Neutrophil (primary cell): Measurements from ENCODE around the gene ZPR1.
"Not testable (repeated sequence)": the region's sequence is repeated elsewhere in the genome, so short reads cannot be mapped to it uniquely, and the experiment has no call there.

Source experiments
- H3K27ac ChIP-seq: fragments of 200-600 bp; sonication (generic); 2 replicates; pipeline ENCODE4 v1.5.1; 2016; ENCODE audit warnings: mild to moderate bottlenecking, moderate library complexity
- H3K27me3 ChIP-seq: fragments of 200-600 bp; sonication (generic); 2 replicates; pipeline ENCODE4 v1.6.0; 2016; ENCODE audit warnings: mild to moderate bottlenecking
- H3K36me3 ChIP-seq: fragments of 200-600 bp; sonication (generic); 2 replicates; pipeline ENCODE4 v1.5.1; 2017
- H3K4me1 ChIP-seq, 2 experiments: fragments of 200-600 bp in 1 of 2; sonication (generic) in 1 of 2; 1 replicate in 1 of 2; 2 replicates in 1 of 2; pipeline versions ENCODE4 v1.5.1 to v1.6.1; 2013 to 2016; ENCODE audit warnings: low read depth in 1 of 2, low read length in 1 of 2, mild to moderate bottlenecking in 1 of 2, moderate library complexity in 1 of 2; ENCODE audit not compliant: control insufficient read depth in 1 of 2, insufficient read depth in 1 of 2
- H3K4me3 ChIP-seq, 2 experiments: fragments of 200-600 bp in 1 of 2; sonication (generic) in 1 of 2; 1 replicate in 1 of 2; 2 replicates in 1 of 2; pipeline ENCODE4 v1.5.1; 2013 to 2016; ENCODE audit warnings: low read depth in 1 of 2, low read length in 1 of 2, mild to moderate bottlenecking in 1 of 2, moderate library complexity in 1 of 2
- H3K9me3 ChIP-seq: fragments of 200-600 bp; sonication (generic); 2 replicates; pipeline ENCODE4 v1.5.1; 2016
- TF ChIP-seq, protein P1 (sequence below): fragments of 200-600 bp; sonication (generic); IDR thresholded peaks from 2 replicates; pipeline ENCODE4 v1.5.1; 2016; ENCODE audit warnings: antibody characterized with exemption

Gene ZPR1

DNA sequence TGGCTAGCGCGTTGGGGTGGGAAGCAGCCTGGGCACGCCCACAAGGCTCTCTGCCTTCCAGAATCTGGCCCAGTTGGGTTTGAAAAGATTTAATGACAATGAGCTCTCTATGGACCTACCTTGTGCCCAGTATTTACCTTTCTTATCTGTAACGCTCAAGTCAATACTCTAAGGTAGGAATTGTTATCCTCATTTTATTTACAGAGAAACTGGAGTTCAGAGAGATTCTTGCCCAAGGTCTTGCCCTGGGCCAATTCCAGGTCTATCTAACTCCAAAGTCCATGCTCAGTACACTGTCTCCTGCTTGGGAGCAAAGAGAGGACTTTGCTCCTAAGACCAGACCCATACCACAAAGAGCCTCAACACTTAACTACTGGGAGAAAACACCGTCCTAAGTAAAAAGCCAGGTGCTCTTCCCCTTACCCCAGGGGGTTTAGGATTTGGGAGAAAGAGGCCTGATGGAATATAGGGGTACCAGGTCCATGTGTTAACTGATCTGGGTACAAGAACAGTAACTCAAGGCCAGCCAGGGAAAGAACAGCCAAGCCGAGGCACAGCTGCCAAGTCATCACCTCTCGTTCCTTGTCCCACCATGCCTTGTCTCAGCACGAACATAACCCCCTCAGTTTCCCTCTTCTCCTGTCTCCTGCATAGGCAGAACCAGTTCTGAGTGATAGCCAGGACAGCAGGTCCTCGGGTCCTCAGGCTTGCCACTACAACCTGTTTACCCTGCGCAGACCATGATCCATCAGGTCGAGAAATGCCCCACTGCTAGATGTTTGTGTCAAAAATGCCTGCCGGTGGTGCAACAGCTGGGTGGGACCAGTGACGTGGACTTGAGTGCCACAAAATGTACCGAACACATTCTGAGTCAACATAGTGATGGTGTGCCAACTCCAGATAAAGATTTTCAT lies 20.7 kb upstream of the ZPR1 start:
- TF ChIP-seq, protein P1, sequence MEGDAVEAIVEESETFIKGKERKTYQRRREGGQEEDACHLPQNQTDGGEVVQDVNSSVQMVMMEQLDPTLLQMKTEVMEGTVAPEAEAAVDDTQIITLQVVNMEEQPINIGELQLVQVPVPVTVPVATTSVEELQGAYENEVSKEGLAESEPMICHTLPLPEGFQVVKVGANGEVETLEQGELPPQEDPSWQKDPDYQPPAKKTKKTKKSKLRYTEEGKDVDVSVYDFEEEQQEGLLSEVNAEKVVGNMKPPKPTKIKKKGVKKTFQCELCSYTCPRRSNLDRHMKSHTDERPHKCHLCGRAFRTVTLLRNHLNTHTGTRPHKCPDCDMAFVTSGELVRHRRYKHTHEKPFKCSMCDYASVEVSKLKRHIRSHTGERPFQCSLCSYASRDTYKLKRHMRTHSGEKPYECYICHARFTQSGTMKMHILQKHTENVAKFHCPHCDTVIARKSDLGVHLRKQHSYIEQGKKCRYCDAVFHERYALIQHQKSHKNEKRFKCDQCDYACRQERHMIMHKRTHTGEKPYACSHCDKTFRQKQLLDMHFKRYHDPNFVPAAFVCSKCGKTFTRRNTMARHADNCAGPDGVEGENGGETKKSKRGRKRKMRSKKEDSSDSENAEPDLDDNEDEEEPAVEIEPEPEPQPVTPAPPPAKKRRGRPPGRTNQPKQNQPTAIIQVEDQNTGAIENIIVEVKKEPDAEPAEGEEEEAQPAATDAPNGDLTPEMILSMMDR, result no peak

DNA sequence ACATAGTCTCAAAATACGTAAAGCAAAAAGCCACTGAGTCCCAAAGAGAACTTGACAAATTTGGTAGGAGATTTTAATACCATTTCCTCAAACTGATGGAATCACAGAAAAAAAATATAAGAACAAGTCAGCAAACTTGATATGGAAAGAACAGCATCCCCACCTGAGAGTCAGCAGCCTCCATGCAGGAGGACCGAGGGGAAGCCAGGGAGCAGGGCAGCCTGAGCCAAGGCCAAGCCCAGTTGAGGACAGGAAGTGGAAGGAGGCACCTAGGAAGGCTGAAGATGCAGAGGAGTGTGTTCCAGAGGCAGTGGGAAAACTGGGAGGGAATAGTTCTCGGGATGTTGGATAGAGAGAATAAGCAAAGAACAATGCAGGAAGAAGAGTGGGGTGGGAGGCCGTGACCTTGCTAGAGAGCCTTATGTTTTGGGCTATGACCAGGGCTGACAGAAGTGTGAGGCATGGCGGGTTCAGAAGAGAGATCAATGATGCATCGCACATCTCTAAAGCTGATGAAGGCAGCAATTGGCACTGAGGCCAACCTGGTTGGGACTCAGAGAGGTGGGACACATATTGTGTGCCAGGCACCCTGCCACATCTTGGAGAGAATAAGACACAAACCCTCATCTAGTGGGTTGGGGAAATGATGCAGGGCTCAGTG lies 19.9 kb upstream of the ZPR1 start:
- Histone ChIP-seq H3K9me3 (no peaks in the 10 kb centered on the region), H3K36me3 (no peaks in the 10 kb centered on the region), H3K27me3 (no peaks in the 10 kb centered on the region), H3K4me3 (no peak overlapping the region), H3K4me1 (no peaks in the 10 kb centered on the region), H3K27ac (no peak overlapping the region)
- TF ChIP-seq, protein P1, result no peak

More for the DNA sequence above, 20.7 kb upstream of the ZPR1 start:
- no peak overlapping the region for H3K27ac ChIP-seq
- H3K4me3 ChIP-seq, result no peak overlapping the region
- no peaks in the 10 kb centered on the region for H3K27me3 ChIP-seq
- no peaks in the 10 kb centered on the region for H3K9me3 ChIP-seq
- no peaks in the 10 kb centered on the region for H3K4me1 ChIP-seq
- no peaks in the 10 kb centered on the region for H3K36me3 ChIP-seq

DNA sequence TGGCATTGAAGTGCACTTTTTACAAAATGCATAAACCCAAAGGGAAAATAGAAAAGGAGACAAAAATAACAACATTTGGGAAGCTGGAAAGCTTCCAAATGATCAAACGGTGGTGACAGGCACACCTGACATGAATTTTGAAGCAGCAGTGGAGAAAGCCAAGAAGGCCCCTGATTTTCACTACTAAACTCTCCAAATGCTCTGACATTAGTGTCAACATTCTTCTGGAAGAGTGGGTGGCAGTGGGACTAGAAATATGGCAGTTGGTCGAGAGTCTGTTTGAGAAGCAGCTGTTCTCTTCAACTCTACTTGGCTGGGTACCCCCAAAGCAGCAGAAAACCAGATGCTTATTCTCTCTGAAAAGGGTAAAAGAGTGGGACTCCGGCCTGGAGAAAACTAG lies 16.2 kb upstream of the ZPR1 start:
- Histone ChIP-seq H3K4me1 (no peaks in the 10 kb centered on the region), H3K27me3 (no peaks in the 10 kb centered on the region), H3K27ac (no peak overlapping the region), H3K4me3 (no peak overlapping the region), H3K9me3 (no peaks in the 10 kb centered on the region), H3K36me3 (no peaks in the 10 kb centered on the region)
- TF ChIP-seq, protein P1, result no peak

DNA sequence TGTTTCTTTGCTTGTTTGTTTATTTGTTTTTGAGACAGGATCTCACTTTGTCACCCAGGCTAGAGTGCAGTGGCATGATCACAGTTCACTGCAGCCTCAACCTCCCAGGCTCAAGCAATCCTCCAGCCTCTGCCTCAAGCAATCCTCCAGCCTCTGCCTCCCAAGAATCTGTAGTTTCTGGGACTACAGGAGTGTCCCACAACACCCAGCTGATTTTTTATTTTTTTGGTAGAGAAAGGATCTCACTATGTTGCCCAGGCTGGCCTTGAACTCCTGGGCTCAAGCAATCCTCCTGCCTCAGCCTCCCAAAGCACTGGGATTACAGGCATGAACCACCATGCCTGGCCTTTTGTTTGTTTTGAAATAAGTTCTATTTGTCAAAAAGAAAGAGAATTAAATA lies 13.8 kb upstream of the ZPR1 start:
- H3K4me3 ChIP-seq, H3K36me3 ChIP-seq, H3K9me3 ChIP-seq, H3K4me1 ChIP-seq, H3K27me3 ChIP-seq, H3K27ac ChIP-seq: not testable (repeated sequence)

DNA sequence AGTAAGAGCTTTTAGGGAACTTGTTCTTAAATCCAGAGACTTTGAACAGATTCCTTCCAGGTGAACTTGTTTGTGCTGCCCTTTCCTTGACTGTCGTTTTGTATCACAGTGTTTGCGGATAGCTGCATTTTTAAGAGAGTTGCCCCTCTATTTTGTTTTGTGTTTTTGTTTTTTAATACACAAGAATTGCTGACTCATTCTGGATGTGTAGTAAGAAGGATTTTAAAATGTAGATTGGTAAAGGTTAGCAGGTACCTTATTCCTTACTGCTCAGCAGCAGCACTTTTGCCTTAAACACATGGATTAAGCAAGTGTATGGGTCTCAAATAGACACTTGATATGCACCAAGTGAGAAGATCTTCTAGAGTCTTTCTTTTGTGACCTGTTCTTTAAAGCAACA lies 12.8 kb upstream of the ZPR1 start:
- Histone ChIP-seq H3K27ac (no peak overlapping the region), H3K9me3 (no peaks in the 10 kb centered on the region), H3K4me3 (no peak overlapping the region), H3K4me1 (no peaks in the 10 kb centered on the region), H3K27me3 (no peaks in the 10 kb centered on the region), H3K36me3 (no peaks in the 10 kb centered on the region)
- TF ChIP-seq, protein P1, result no peak

DNA sequence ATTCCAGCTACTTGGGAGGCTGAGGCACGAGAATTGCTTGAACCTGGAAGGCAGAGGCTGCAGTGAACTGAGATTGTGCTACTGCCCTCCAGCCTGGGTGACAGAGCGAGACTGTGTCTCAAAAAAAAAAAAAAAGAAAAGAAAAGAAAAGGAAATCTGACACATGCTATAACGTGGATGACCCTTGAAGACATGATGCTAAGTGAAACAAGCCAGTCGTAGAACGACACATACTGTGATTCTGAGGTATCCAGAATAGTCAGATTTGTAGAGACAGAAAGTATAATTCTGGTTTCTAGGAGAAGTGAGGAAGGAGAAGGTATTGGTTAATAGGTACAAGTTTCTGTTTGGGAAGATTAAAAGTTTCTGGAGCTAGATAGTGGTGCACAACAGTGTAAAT lies 10.5 kb upstream of the ZPR1 start:
- no peaks in the 10 kb centered on the region for H3K4me1 ChIP-seq
- H3K36me3 ChIP-seq, result no peaks in the 10 kb centered on the region
- TF ChIP-seq, protein P1, result no peak
- no peak overlapping the region for H3K4me3 ChIP-seq
- H3K27ac ChIP-seq, result no peak overlapping the region
- no peaks in the 10 kb centered on the region for H3K27me3 ChIP-seq
- H3K9me3 ChIP-seq, result no peaks in the 10 kb centered on the region
